A549 (cell line): ENCODE results near the gene SCRT2. TPM values are rescaled to one million over a fixed set of nuclear protein-coding genes. Genes with fewer than 3 reads are reported as not detected.

Experiments
- ATAC-seq, 2 experiments: fragments of 200-7000 bp in 1 of 2; fragments of >200 bp in 1 of 2; cut with Nextera tagmentation in 1 of 2; cut with Tn5 transposase in 1 of 2; 3 replicates each; pipeline versions ENCODE4 v1.8.0 to v1.9.1; 2018 to 2020; ENCODE audit warnings: mild to moderate bottlenecking in 1 of 2, moderate library complexity in 1 of 2
- CTCF ChIA-PET: fragments of 300-600 bp; sonication (Branson Sonifier 250); formaldehyde crosslinking; extraction: SDS; loops from one replicate; lab custom pipeline; 2021; ENCODE audit warnings: antibody characterized with exemption, inconsistent platforms; lab: Yijun Ruan, JAX
- POLR2A ChIA-PET: fragments of 350-600 bp; formaldehyde crosslinking; extraction: SDS; loops from one replicate; lab custom pipeline; 2021; ENCODE audit warnings: antibody characterized with exemption, inconsistent platforms; lab: Yijun Ruan, JAX
- DNase-seq, 2 experiments: peaks; one replicate each; pipeline versions ENCODE4 v3.0.0 to v3.0.0-alpha.2; 2011 to 2016; ENCODE audit warnings: low read depth in 1 of 2, low spot score in 1 of 2
- FAIRE-seq: peaks from 2 replicates; lab custom pipeline; 2011; peaks lifted over from hg19 to GRCh38; lab: Jason Lieb, UNC
- H3K27ac ChIP-seq, 2 experiments: fragments of >200 bp; sonication (Bioruptor Twin); formaldehyde crosslinking; 3 replicates each; pipeline ENCODE4 v1.5.1; 2016 to 2017
- H3K4me1 ChIP-seq: fragments of >200 bp; sonication (Bioruptor Twin); formaldehyde crosslinking; 3 replicates; pipeline ENCODE4 v1.6.1; 2016
- H3K4me2 ChIP-seq: fragments of >200 bp; sonication (Bioruptor Twin); formaldehyde crosslinking; 3 replicates; pipeline ENCODE4 v1.6.1; 2016
- H3K4me3 ChIP-seq: fragments of >200 bp; sonication (Bioruptor Twin); formaldehyde crosslinking; 3 replicates; pipeline ENCODE4 v1.5.1; 2016
- H3K9me3 ChIP-seq: fragments of >200 bp; sonication (Bioruptor Twin); formaldehyde crosslinking; 3 replicates; pipeline ENCODE4 v1.6.1; 2016
- ATOH8 ChIP-seq: fragments of 250-450 bp; sonication (Bioruptor Pico); IDR thresholded peaks from 2 replicates; pipeline ENCODE4 v1.5.0; 2020; ENCODE audit warnings: low read depth, mild to moderate bottlenecking, moderate library complexity
- BHLHE40 ChIP-seq: IDR thresholded peaks from 2 replicates; pipeline ENCODE4 v1.6.1; 2012; ENCODE audit warnings: low read depth, low read length, inconsistent platforms
- CEBPB ChIP-seq, 2 experiments: fragments of >200 bp in 1 of 2; sonication (Bioruptor Twin) in 1 of 2; formaldehyde crosslinking in 1 of 2; IDR thresholded peaks; 2 replicates each; pipeline ENCODE4 v1.6.1; 2012 to 2016
- CHD2 ChIP-seq: fragments of 150-350 bp; IDR thresholded peaks from 2 replicates; pipeline ENCODE4 v1.6.1; 2014; ENCODE audit warnings: low read length; ENCODE audit not compliant: partially characterized antibody
- CHD4 ChIP-seq: fragments of 200-600 bp; sonication (generic); IDR thresholded peaks from 2 replicates; pipeline ENCODE4 v1.6.1; 2016; ENCODE audit warnings: antibody characterized with exemption, mild to moderate bottlenecking, borderline replicate concordance
- E2F6 ChIP-seq: IDR thresholded peaks from 2 replicates; pipeline ENCODE4 v1.6.1; 2012; ENCODE audit warnings: low read depth, borderline replicate concordance
- EHMT2 ChIP-seq: fragments of 200-600 bp; sonication (generic); IDR thresholded peaks from 2 replicates; pipeline ENCODE4 v1.6.1; 2016; ENCODE audit warnings: antibody characterized with exemption, low read depth, mild to moderate bottlenecking, moderate library complexity
- EP300 ChIP-seq, 2 experiments: fragments of >200 bp; sonication (Bioruptor Twin); formaldehyde crosslinking; IDR thresholded peaks; 2 replicates in 1 of 2; 3 replicates in 1 of 2; pipeline ENCODE4 v1.6.1; 2016 to 2017
- FOSL2 ChIP-seq, 2 experiments: fragments of 450-650 bp in 1 of 2; fragments of >200 bp in 1 of 2; sonication (Bioruptor Twin) in 1 of 2; formaldehyde crosslinking; IDR thresholded peaks; 2 replicates each; pipeline versions ENCODE4 v1.5.0 to v1.6.1; 2016 to 2020; ENCODE audit warnings: mild to moderate bottlenecking in 1 of 2, moderate library complexity in 1 of 2
- FOXS1 ChIP-seq: fragments of 250-450 bp; sonication (Bioruptor Pico); IDR thresholded peaks from 2 replicates; pipeline ENCODE4 v1.5.0; 2020; ENCODE audit warnings: mild to moderate bottlenecking, moderate library complexity
- GATA3 ChIP-seq: IDR thresholded peaks from 2 replicates; pipeline ENCODE4 v1.6.1; 2012; ENCODE audit warnings: borderline replicate concordance
- HOXB13 ChIP-seq: fragments of 250-450 bp; sonication (Bioruptor Pico); IDR thresholded peaks from 2 replicates; pipeline ENCODE4 v1.5.0; 2020; ENCODE audit warnings: low read depth, mild to moderate bottlenecking, moderate library complexity
- HOXB5 ChIP-seq: fragments of 250-450 bp; sonication (Bioruptor Pico); IDR thresholded peaks from 2 replicates; pipeline ENCODE4 v1.5.0; 2020; ENCODE audit warnings: mild to moderate bottlenecking, moderate library complexity
- JUN ChIP-seq, 2 experiments: fragments of >200 bp; sonication (Bioruptor Twin); formaldehyde crosslinking; IDR thresholded peaks; 2 replicates in 1 of 2; 3 replicates in 1 of 2; pipeline ENCODE4 v1.6.1; 2016 to 2017
- KDM5A ChIP-seq: fragments of 200-600 bp; sonication (generic); IDR thresholded peaks from 2 replicates; pipeline ENCODE4 v1.6.1; 2016; ENCODE audit warnings: antibody characterized with exemption, mild to moderate bottlenecking
- MAX ChIP-seq: IDR thresholded peaks from 2 replicates; pipeline ENCODE4 v1.6.1; 2012
- RARB ChIP-seq: fragments of 250-450 bp; sonication (Bioruptor Pico); IDR thresholded peaks from 2 replicates; pipeline ENCODE4 v1.8.0; 2021; ENCODE audit warnings: mild to moderate bottlenecking, moderate library complexity
- RNF2 ChIP-seq: fragments of 200-600 bp; sonication (generic); IDR thresholded peaks from 2 replicates; pipeline ENCODE4 v1.6.1; 2016; ENCODE audit warnings: low read depth, mild to moderate bottlenecking, antibody characterized with exemption, moderate library complexity, borderline replicate concordance
- SREBF2 ChIP-seq: fragments of 450-650 bp; IDR thresholded peaks from 2 replicates; pipeline ENCODE4 v1.6.1; 2014; ENCODE audit warnings: mild to moderate bottlenecking, moderate library complexity
- TFCP2L1 ChIP-seq: fragments of 250-450 bp; sonication (Bioruptor Pico); IDR thresholded peaks from 2 replicates; pipeline ENCODE4 v1.5.0; 2021; ENCODE audit warnings: mild to moderate bottlenecking
- TP53 ChIP-seq: fragments of 250-450 bp; sonication (Bioruptor Pico); IDR thresholded peaks from 2 replicates; pipeline ENCODE4 v1.5.0; 2021; ENCODE audit warnings: mild to moderate bottlenecking, moderate library complexity
- WGBS: methylation state at CpG from one replicate; pipeline ENCODE4 v1.1.6; 2017; ENCODE audit errors: missing lambda C conversion rate; 5-methylcytosine and 5-hydroxymethylcytosine counted together
- polyA plus RNA-seq, 4 experiments: library from polyadenylated mRNA; depleted of rRNA in 3 of 4; stranded (reverse); fragments of >200 nt; fragmentation: RNase III in 1 of 4; extraction: RNeasy Plus Mini Kit Qiagen cat#74134 plus additional on column Dnase treatment in 1 of 4; gene quantifications; 2 replicates in 3 of 4; 3 replicates in 1 of 4; pipeline ENCODE4 v1.2.3, GENCODE V29; 2011 to 2017

The SCRT2 gene
- polyA plus RNA-seq, 2 of the 4 experiments (the other 2 are of a cell fraction), result not detected

- TF ChIP-seq ATOH8 (CRISPR knock-in tag) (no peak), FOSL2 (IDR thresholded peaks at IDR 0.05) (no peak), FOSL2 (CRISPR knock-in tag; IDR thresholded peaks at IDR 0.05) (no peak), TP53 (CRISPR knock-in tag) (no peak), SREBF2 (no peak), HOXB13 (CRISPR knock-in tag) (no peak), MAX (no peak), FOXS1 (CRISPR knock-in tag) (no peak), RARB (no peak), CHD2 (no peak), HOXB5 (CRISPR knock-in tag) (no peak)
- 57% methylated on average over 5 of the region's 5 CpGs for WGBS
- ATAC-seq (no peak), FAIRE-seq (no peak), DNase-seq (no peak)
- ChIA-PET CTCF (interaction anchor here (0.6 to 4.7 kb wide), 4 partner anchors 10 to 61 kb away, joined by 3 to 31 read pairs (median 4); no protein-coding TSS in a partner anchor), POLR2A (no interaction called here)
- Histone ChIP-seq H3K27ac (no peak overlapping the region), H3K4me2 (no peak overlapping the region), H3K9me3 (no peaks in the 10 kb centered on the region), H3K4me1 (peaks cover 15% of the 10 kb centered on the region), H3K4me3 (no peak overlapping the region)
Observed at GRCh38 chr20:677957-678356, 2.4 kb upstream of the SCRT2 start.

DNA sequence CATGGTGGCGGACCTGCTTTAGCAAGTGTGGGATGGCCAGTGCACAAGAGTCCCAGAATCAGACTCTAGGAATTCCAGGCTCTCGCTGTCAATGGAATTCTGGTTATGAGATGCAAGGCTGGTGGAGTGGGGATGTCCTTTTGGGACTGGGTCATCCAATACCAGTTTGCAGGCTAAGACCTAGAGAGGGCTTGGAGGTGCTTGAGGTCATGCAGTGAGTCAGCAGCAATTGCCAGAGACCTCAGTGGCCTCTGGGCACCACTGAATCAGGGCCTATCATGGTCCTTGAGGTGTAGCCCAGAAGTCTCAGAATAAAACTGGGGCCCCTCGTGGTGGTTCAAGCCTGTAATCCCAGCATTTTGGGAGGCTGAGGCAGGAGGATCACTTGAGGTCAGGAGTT is 1.4 kb upstream of the SCRT2 start:
- ATAC-seq, result no peak
- POLR2A ChIA-PET, result no interaction called here
- Histone ChIP-seq H3K4me1 (peaks cover 15% of the 10 kb centered on the region), H3K4me2 (no peak overlapping the region), H3K9me3 (no peaks in the 10 kb centered on the region), H3K27ac (no peak overlapping the region), H3K4me3 (no peak overlapping the region)
- TF ChIP-seq E2F6, result no peak
- TF ChIP-seq RNF2, result no peak
- no peak for TF ChIP-seq KDM5A
- no peak for TF ChIP-seq JUN (IDR thresholded peaks at IDR 0.05)
- TF ChIP-seq BHLHE40, result no peak
- no peak for TF ChIP-seq EP300 (IDR thresholded peaks at IDR 0.05)
- no peak for TF ChIP-seq TFCP2L1 (CRISPR knock-in tag)
- TF ChIP-seq CHD4, result no peak
- TF ChIP-seq ATOH8 (CRISPR knock-in tag), result no peak
- no peak for TF ChIP-seq GATA3
- no peak for TF ChIP-seq HOXB5 (CRISPR knock-in tag)
- DNase-seq, result peak in 1 of 2 experiments; percentile 41
- FAIRE-seq, result no peak
- 46% methylated on average over 3 of the region's 3 CpGs for WGBS
- CTCF ChIA-PET, result interaction anchor here (0.6 to 4.7 kb wide), 5 partner anchors 9 to 59 kb away, joined by 3 to 31 read pairs (median 4); no protein-coding TSS in a partner anchor

DNA sequence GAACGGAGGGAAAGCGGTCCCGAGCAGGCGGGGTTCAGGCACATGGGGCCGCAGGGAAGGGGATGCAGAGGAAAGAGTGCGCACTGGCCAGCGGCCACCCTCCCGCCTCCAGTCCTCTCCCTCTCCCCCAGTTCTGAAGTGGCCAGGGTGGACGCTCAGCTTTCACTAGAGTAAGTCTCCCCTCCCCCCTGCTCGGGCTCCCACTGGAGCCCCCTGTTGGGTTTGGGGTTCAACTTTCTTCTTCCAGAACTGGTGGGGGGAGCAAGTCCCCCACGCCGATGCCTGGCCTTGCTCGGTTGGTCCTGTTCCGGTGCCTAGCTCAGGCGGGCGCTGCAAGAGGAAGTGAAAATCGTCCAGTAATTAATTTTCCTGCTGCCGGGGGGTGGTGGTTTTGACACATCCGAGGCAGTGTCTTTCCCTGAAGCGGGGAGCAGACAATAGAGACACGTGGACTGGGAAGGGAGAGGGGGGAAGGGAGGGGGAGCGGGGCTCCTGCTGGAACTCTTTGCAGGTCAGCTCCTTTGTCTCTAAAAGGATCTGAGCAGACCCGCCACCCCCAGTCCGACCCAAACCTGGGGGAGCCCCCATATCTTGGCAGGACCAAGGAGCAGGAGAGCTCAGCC is 824 bp upstream of the SCRT2 start:
- DNase-seq (no peak), FAIRE-seq (no peak), ATAC-seq (no peak)
- no peak for TF ChIP-seq FOSL2 (IDR thresholded peaks at IDR 0.05)
- TF ChIP-seq FOSL2 (CRISPR knock-in tag; IDR thresholded peaks at IDR 0.05), result no peak
- TF ChIP-seq CEBPB (IDR thresholded peaks at IDR 0.05), result no peak
- no peak for TF ChIP-seq EHMT2
- TF ChIP-seq MAX, result no peak
- POLR2A ChIA-PET, result no interaction called here
- Histone ChIP-seq H3K27ac (no peak overlapping the region), H3K4me1 (peaks cover 20% of the 10 kb centered on the region), H3K4me2 (peak overlapping the region; percentile 84; the same call in 2 of the 3 replicates), H3K4me3 (no peak overlapping the region), H3K9me3 (no peaks in the 10 kb centered on the region)
- CTCF ChIA-PET, result interaction anchor here (1.1 to 4.7 kb wide), 4 partner anchors 9 to 52 kb away, joined by 3 to 31 read pairs (median 4); no protein-coding TSS in a partner anchor
- WGBS, result 51% methylated on average over 24 of the region's 24 CpGs
